ENCODE results near the gene INHBA. TPM values are rescaled to one million over a fixed set of nuclear protein-coding genes. Genes with fewer than 3 reads are reported as not detected.

The INHBA gene
- total RNA-seq, 1 experiment from 2014 or later: 1.7 TPM

DNA sequence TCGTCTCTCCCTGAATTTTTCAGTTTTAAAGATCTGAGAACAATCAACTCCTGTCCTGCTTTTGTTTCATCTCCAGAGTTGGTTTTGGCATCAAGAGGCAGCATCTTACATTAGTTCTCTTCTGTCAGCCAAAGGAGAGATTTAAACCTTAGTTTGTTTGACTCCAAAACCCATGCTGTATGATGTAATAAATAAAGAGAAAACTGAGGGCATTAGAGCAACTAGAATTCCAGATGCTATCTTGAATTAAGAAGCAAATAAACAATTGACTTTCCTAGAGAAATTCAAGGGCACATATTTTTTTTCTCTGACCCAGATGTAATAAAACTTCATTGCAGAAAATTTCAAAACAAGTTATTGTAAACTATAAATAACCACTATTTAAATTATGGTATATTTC is 54.4 kb downstream of the INHBA start:
- no peaks in the 10 kb centered on the region for H3K23me2 ChIP-seq (ENCODE audit: insufficient read length, low read depth, low read length, poor library complexity, severe bottlenecking)
- H2BK20ac ChIP-seq (ENCODE audit: low read depth, low read length, poor library complexity, severe bottlenecking): no peak overlapping the region
- H2BK5ac ChIP-seq (ENCODE audit: insufficient read length, low read length): no peak overlapping the region
- H3K14ac ChIP-seq (ENCODE audit: insufficient read depth, low read length): no peak overlapping the region
- no peak overlapping the region for H3K56ac ChIP-seq (ENCODE audit: insufficient read length, low read depth, low read length)
- no peak overlapping the region for H3K27ac ChIP-seq (ENCODE audit: insufficient read length, low read depth, low read length)
- H4K20me1 ChIP-seq (ENCODE audit: control insufficient read depth, insufficient read depth, insufficient read length): no peaks in the 10 kb centered on the region
- H3K79me2 ChIP-seq (ENCODE audit: insufficient read depth, low read length): no peaks in the 10 kb centered on the region
- no peak overlapping the region for H3K4me2 ChIP-seq (ENCODE audit: insufficient read depth, insufficient read length, low read length)
- no peaks in the 10 kb centered on the region for H3K4me1 ChIP-seq (ENCODE audit: insufficient read depth, low read length)
- Mint-ChIP-seq H3K36me3 (ENCODE audit: insufficient read depth in 1 of 3, low read depth in 3 of 3) (no peaks in the 10 kb centered on the region), H3K4me3 (no peak overlapping the region), H3K27me3 (ENCODE audit: low read depth) (no peaks in the 10 kb centered on the region), H3K4me1 (peaks cover 8 to 9% of the 10 kb centered on the region in 2 experiments), H3K27ac (peak overlapping the region in 2 of 3 experiments; percentile 22 to 30; a peak in 3 of 7 replicates), H3K9me3 (no peaks in the 10 kb centered on the region)
- H2BK120ac ChIP-seq (ENCODE audit: low read depth, low read length, poor library complexity, severe bottlenecking): no peak overlapping the region
- H3K4ac ChIP-seq (ENCODE audit: low read depth, low read length): no peak overlapping the region
- no peak for DNase-seq
- H4K91ac ChIP-seq (ENCODE audit: insufficient read length, low read depth, low read length): no peak overlapping the region
- H3K79me1 ChIP-seq (ENCODE audit: insufficient read depth, low read depth, low read length, poor library complexity, severe bottlenecking): no peaks in the 10 kb centered on the region
- TF ChIP-seq, protein P1, sequence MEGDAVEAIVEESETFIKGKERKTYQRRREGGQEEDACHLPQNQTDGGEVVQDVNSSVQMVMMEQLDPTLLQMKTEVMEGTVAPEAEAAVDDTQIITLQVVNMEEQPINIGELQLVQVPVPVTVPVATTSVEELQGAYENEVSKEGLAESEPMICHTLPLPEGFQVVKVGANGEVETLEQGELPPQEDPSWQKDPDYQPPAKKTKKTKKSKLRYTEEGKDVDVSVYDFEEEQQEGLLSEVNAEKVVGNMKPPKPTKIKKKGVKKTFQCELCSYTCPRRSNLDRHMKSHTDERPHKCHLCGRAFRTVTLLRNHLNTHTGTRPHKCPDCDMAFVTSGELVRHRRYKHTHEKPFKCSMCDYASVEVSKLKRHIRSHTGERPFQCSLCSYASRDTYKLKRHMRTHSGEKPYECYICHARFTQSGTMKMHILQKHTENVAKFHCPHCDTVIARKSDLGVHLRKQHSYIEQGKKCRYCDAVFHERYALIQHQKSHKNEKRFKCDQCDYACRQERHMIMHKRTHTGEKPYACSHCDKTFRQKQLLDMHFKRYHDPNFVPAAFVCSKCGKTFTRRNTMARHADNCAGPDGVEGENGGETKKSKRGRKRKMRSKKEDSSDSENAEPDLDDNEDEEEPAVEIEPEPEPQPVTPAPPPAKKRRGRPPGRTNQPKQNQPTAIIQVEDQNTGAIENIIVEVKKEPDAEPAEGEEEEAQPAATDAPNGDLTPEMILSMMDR (conservative IDR thresholded peaks at IDR 0.05): no peak
- H3T11ph ChIP-seq (ENCODE audit: low read length): no peak overlapping the region
- no peak overlapping the region for H2AFZ ChIP-seq (ENCODE audit: low read length)
- no peak overlapping the region for H4K5ac ChIP-seq (ENCODE audit: insufficient read length, low read depth, low read length)
- H3K9me3 ChIP-seq (ENCODE audit: control insufficient read depth, low read depth, low read length): no peaks in the 10 kb centered on the region
- no peak overlapping the region for H3K18ac ChIP-seq (ENCODE audit: insufficient read length, low read depth, low read length)
- no peaks in the 10 kb centered on the region for H3K27me3 ChIP-seq (ENCODE audit: insufficient read depth, low read length)
- no peak overlapping the region for H2AK5ac ChIP-seq (ENCODE audit: insufficient read length, low read length)
- H2BK15ac ChIP-seq (ENCODE audit: low read depth, low read length): no peak overlapping the region
- no peak overlapping the region for H2BK12ac ChIP-seq (ENCODE audit: insufficient read length, low read depth, low read length)
- H3K23ac ChIP-seq (ENCODE audit: insufficient read length, low read depth, low read length): no peak overlapping the region
- H4K8ac ChIP-seq (replicated peaks; ENCODE audit: insufficient read length, low read depth, low read length): no peak overlapping the region
- H3K9ac ChIP-seq (ENCODE audit: extremely low read depth, insufficient read length, low read length): no peak overlapping the region
- no CpG with 5 or more reads among the region's 1 CpG for WGBS (ENCODE audit: extremely low coverage, insufficient read length, low lambda C conversion rate)
